KG1 (cell line): ENCODE results near the gene TWF1.
"Not testable (repeated sequence)": the region's sequence is repeated elsewhere in the genome, so short reads cannot be mapped to it uniquely, and the experiment has no call there.

Experiments used
- DNase-seq: peaks from one replicate; lab custom pipeline; 2025; lab: John Stamatoyannopoulos, UW

TWF1 gene

GRCh38 chr12:43805860-43806736, at the start of gene TWF1:
Gene TWF1, minus strand, starts transcription at chr12:43806317. Its CDS starts 72 bp downstream, at chr12:43806245.
- peak; percentile 81 for DNase-seq

GRCh38 chr12:43852744-43853143, 46.6 kb upstream of the TWF1 start:
- DNase-seq = no peak

- DNase-seq = no peak
Measured at GRCh38 chr12:43848786-43849185, 42.7 kb upstream of the TWF1 start.

- DNase-seq = no peak
Measured at GRCh38 chr12:43848226-43848507, 42.0 kb upstream of the TWF1 start.

- not testable (repeated sequence) for DNase-seq
Measured at GRCh38 chr12:43847425-43848225, 41.5 kb upstream of the TWF1 start.

- no peak for DNase-seq
Measured at GRCh38 chr12:43842259-43842658, 36.1 kb upstream of the TWF1 start.

GRCh38 chr12:43841253-43841652, 35.1 kb upstream of the TWF1 start:
- DNase-seq = no peak

- DNase-seq = no peak
Measured at GRCh38 chr12:43840338-43840737, 34.2 kb upstream of the TWF1 start.

- DNase-seq = no peak
Measured at GRCh38 chr12:43836475-43836989, 30.4 kb upstream of the TWF1 start.

GRCh38 chr12:43835656-43836474, 29.7 kb upstream of the TWF1 start, which contains the start of gene TMEM117:
Gene TMEM117, plus strand, starts transcription at chr12:43836081.
- DNase-seq = no peak

- no peak for DNase-seq
Measured at GRCh38 chr12:43835264-43835655, 29.1 kb upstream of the TWF1 start.

GRCh38 chr12:43832463-43833168, 26.5 kb upstream of the TWF1 start:
- DNase-seq = no peak

- no peak for DNase-seq
Measured at GRCh38 chr12:43827093-43827492, 21.0 kb upstream of the TWF1 start.

GRCh38 chr12:43826681-43827080, 20.6 kb upstream of the TWF1 start:
- DNase-seq = no peak

- DNase-seq = no peak
Measured at GRCh38 chr12:43824207-43824775, 18.2 kb upstream of the TWF1 start.

GRCh38 chr12:43816168-43816567, 10.1 kb upstream of the TWF1 start:
- DNase-seq = no peak

- no peak for DNase-seq
Measured at GRCh38 chr12:43815416-43815815, 9.3 kb upstream of the TWF1 start.

- no peak for DNase-seq
Measured at GRCh38 chr12:43812926-43813325, 6.8 kb upstream of the TWF1 start.

- no peak for DNase-seq
Measured at GRCh38 chr12:43812057-43812456, 5.9 kb upstream of the TWF1 start.

- DNase-seq = no peak
Measured at GRCh38 chr12:43807386-43807785, 1.3 kb upstream of the TWF1 start.

- DNase-seq = no peak
Measured at GRCh38 chr12:43806737-43807072, 588 bp upstream of the TWF1 start.
